Measurements from ENCODE around the gene ACOXL.

The ACOXL gene

GRCh38 chr2:110875384-110875725 is 143.0 kb downstream of the ACOXL start:
- DNase-seq (ENCODE audit: low read depth), result no peak

GRCh38 chr2:110876167-110876999 is 144.0 kb downstream of the ACOXL start:
- no peak for DNase-seq (ENCODE audit: low read depth)

DNA sequence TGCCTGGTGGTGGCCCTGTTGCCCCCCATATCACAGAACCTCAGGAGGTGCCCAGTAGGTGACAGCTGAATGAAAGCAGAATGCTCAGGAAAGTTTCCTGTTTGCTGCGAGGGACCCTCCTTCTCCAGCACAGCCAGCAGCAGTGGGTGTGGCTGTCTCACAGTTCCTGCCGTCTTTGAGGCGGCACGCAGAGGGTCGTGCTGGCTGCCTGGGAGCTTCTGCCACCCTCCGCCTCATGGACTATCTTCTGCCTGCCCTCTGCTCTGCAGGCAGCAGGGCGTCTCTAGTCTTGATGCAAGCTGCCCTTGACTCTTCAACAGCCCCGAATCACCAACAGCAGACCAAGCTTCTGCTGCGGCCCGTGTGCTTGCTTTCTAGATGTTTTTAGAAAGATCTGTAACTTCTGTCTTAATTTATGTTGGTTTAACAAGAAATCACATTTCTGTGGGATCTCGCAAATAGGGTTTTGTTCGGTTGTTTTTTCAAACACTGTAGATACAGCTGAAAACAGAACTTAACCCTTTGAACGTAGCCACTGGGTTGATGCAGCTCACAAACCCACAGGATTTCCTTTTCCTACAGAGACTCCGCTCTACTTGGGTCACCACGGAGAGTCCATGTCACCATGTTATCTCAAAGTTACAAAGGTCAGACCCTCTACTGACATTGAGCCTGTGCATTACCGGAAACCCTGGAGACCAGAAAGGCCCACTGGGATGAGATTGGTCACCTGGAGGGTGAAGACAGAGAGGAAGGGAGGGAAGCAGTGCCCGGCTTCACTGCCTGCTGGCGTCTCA is 144.9 kb downstream of the ACOXL start:
- no peak for DNase-seq (ENCODE audit: low read depth)

- DNase-seq (ENCODE audit: low read depth), result no peak
These were observed 145.8 kb downstream of the ACOXL start for GRCh38 chr2:110878150-110878549.

DNA sequence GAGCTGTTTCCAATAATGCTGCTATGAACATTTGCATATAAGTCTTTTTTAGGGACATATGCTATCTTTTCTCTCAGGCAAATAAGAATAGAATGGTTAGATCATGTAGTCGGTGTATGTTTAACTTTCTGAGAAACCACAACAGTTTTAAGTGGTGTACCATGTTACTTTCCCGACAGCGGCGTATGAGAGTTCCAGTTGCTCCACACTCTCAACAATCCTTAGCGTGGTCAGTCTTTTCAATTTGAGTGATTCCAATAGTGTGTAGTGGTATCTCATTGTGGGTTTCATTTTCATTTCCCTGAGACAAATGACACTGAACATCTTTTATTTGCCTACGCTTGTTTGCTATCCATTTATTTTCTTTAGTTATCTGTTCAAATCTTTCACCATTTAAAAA is 149.5 kb downstream of the ACOXL start:
- no peak for DNase-seq (ENCODE audit: low read depth)

- DNase-seq (ENCODE audit: low read depth), result no peak
These were observed 151.0 kb downstream of the ACOXL start for GRCh38 chr2:110883406-110883805.

DNA sequence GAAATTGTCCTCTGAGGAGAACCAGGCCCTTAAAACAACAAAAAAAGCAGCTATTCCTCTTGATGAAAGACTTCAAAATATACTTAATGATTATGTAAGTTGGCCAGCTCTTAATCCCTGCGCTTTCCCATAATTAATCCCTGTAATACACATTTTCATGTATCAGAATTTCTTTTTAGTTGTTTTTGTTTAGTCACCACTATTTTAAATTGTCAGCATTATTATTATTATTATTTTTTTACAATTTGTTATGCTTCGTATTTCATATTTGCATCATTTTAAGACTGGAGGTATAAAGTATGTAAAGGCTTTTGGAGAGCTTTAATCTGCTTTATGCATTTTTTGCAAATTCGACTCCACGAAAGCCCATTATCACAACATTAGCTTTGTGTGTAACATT is 152.9 kb downstream of the ACOXL start:
- DNase-seq (ENCODE audit: low read depth), result no peak

GRCh38 chr2:110886826-110887573 is 154.6 kb downstream of the ACOXL start:
- no peak for DNase-seq (ENCODE audit: low read depth)

GRCh38 chr2:110888411-110888810 is 156.0 kb downstream of the ACOXL start:
- DNase-seq (ENCODE audit: low read depth), result no peak

GRCh38 chr2:110891626-110892025 is 159.3 kb downstream of the ACOXL start:
- DNase-seq (ENCODE audit: low read depth), result no peak

DNA sequence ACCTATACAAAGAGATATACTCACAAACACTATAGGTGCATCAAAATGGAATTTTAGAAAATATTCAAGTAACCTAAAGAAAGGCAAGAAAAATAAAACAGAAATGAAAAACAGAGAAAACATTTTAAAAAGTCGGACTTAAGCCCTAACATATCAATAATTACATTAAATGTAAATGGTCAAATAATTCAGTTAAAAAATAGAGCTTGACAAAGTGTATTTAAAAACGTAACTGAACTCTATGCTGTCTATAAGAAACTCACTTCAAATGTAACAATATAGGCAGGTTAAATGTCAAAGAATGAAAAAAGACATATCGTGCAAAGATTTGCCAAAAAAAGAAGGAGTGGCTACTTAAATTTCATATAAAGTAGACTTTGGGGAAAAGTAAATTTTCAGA is 163.9 kb downstream of the ACOXL start:
- DNase-seq (ENCODE audit: low read depth), result no peak

GRCh38 chr2:110897966-110898365 is 165.6 kb downstream of the ACOXL start:
- no peak for DNase-seq (ENCODE audit: low read depth)

- DNase-seq (ENCODE audit: low read depth), result no peak
These were observed 167.8 kb downstream of the ACOXL start for GRCh38 chr2:110900191-110900590.

GRCh38 chr2:110903548-110903947 is 171.2 kb downstream of the ACOXL start:
- no peak for DNase-seq (ENCODE audit: low read depth)

GRCh38 chr2:110904116-110904778 is 171.9 kb downstream of the ACOXL start:
- DNase-seq (ENCODE audit: low read depth), result no peak

GRCh38 chr2:110904779-110905148 is 172.4 kb downstream of the ACOXL start:
- DNase-seq (ENCODE audit: low read depth), result no peak

DNA sequence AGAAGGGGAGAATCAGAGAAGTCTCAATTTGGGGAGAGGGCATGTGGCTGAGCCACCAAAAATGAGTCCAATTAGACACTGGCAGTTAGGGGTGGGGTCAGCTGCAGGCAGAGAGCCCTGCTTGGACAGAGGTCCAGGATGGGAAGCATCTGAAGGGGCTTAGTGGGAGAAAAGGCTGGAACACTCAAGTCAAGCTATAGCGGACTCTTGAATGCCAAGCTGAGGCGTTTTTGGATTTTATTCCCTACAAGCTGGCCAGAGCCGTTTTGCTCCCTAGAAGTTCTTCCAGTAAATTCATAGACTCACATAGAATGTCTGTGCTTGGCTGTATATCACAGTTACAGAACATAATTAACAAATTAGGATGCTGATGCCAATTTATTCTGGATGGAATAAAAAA is 172.8 kb downstream of the ACOXL start:
- no peak for DNase-seq (ENCODE audit: low read depth)

GRCh38 chr2:110906613-110907298 is 174.4 kb downstream of the ACOXL start:
- DNase-seq (ENCODE audit: low read depth), result no peak

DNA sequence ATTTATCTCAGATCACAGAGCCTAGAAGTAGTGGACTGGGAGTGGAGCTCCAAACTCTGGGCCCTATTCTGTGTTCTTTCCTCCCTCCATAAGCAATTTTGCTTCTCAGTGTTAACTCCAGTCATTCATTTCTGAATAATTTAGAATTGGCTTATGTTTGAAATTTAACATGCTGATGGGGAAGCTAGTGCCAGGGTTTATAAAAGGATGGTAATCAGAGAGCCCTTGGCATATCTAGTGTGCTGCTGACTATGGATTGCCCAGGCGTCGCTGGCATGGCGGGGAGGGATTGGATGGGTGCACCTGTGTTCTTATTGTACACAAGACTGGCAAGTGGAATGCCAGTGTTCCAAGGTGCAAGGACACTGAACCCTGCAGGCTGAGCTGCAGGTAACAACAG is 177.1 kb downstream of the ACOXL start:
- no peak for DNase-seq (ENCODE audit: low read depth)

- DNase-seq (ENCODE audit: low read depth), result no peak
These were observed 178.1 kb downstream of the ACOXL start for GRCh38 chr2:110910423-110910822.

GRCh38 chr2:110919738-110920137 is 187.4 kb downstream of the ACOXL start:
- DNase-seq (ENCODE audit: low read depth), result no peak

- DNase-seq (ENCODE audit: low read depth), result no peak
These were observed 193.1 kb downstream of the ACOXL start for GRCh38 chr2:110925479-110925878.

Data from fibroblast of the conjunctiva (primary cell).